ENCODE data around the gene RPL13.

GRCh38 chr16:89571636-89572035 lies 11.2 kb downstream of the RPL13 start:
- no peak for TF ChIP-seq CTCF (IDR thresholded peaks at IDR 0.05)
- TF ChIP-seq EZH2 (IDR thresholded peaks at IDR 0.05) = no peak
- no peak for TF ChIP-seq EZH2phosphoT487 (IDR thresholded peaks at IDR 0.05)

Data from neural progenitor cell (in vitro differentiated cells).